Stimulated activated CD4-positive, alpha-beta T cell treated with anti-CD3 and anti-CD28 coated beads, TNF-alpha, amount 100 ng/mL, for 24 hours (primary cell): ENCODE results near the gene SCAPER.
"Not testable (repeated sequence)": the region's sequence is repeated elsewhere in the genome, so short reads cannot be mapped to it uniquely, and the experiment has no call there.

Source experiments
- DNase-seq, 3 experiments: peaks; one replicate each; pipeline ENCODE4 v3.0.0-alpha.2; 2020; ENCODE audit warnings: low read depth in 3 of 3

SCAPER gene

DNA sequence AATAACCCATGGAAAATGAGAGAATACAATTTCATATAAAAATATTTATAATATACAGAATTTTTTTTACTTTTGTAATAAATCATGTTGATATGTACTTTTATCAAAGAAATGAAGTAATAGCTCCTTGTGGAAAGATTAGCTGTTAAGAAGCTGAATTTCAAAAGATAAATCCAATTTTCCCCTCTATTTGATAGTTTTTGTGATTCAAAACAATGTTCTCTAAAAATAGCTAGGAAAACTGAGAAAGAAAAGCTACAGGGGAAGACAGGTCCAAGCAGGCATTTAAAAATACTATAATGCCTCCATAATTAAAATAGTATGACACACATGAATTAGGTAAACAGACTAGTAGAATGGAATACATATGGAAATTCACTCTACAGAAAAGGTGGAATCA lies 44.9 kb downstream of the SCAPER start:
- DNase-seq = no peak

DNA sequence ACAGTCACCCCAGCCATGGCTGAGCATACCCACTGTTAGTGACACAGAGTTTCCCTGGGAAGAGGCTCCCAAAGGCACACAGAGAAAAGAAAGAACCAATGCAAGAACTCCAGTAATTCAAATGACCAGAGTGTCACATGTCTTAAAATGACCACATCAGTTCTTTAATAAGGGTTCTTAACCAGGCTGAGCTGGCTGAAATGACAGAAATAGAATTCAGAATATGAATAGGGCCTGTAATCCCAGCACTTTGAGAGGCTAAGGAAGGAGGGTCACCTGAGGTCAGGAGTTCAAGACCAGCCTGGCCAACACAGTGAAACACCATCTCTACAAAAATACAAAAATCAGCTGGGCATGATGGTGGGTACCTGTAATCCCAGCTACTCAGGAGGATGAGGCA lies 54.8 kb downstream of the SCAPER start:
- DNase-seq = not testable (repeated sequence)

DNA sequence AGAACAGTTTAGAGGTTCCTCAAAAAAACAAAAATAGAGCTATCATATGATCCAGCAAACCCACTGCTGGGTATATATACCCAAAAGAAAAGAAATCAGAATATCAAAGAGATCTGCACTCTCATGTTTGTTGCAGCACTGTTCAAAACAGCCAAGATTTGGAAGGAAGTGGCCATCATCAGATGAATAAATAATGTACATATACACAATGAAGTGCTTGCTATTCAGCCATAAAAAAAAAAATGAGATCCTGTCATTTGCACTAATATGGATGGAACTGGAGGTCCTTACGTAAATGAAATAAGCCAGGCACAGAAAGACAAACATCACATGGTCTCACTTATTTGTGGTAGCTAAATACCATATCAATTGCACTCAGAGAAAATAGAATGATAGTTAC lies 58.4 kb downstream of the SCAPER start:
- no peak for DNase-seq

DNA sequence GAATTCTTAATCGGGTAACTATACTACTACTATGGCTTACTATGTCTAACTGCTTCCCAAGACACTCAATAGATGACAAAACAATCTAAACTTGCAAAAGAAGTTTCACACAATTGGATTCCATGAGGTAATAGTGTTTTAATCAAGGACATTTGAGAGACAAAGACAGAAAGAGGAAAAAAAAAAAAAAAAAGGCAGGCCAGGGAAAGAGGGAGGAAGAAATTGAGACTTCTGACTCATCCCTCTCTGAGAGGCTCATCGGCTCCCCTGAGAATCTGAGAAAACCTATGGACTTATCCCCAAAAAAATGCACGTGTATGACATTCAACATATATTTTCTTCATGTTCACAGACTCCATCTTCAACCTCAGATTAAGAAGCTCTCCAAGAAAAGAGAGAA lies 61.0 kb downstream of the SCAPER start:
- no peak for DNase-seq

DNA sequence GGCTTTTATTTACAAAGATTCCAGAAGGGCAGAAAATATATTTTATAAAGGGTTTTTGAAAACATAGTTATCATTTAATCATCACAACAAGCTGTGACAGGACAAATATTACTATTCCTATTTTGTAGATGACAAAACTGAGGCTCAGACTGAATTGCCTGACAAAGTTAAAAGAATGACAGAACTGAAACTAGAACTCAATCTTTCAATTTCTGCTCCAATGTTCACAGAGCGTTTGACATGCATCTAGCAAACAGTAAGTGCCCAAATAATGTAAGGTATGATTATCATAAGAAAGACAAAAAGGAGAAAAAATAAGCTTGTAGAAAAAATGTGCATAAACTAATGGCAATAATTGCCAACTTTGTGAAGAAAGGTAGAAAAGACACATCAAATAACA lies 61.9 kb downstream of the SCAPER start:
- no peak for DNase-seq

DNA sequence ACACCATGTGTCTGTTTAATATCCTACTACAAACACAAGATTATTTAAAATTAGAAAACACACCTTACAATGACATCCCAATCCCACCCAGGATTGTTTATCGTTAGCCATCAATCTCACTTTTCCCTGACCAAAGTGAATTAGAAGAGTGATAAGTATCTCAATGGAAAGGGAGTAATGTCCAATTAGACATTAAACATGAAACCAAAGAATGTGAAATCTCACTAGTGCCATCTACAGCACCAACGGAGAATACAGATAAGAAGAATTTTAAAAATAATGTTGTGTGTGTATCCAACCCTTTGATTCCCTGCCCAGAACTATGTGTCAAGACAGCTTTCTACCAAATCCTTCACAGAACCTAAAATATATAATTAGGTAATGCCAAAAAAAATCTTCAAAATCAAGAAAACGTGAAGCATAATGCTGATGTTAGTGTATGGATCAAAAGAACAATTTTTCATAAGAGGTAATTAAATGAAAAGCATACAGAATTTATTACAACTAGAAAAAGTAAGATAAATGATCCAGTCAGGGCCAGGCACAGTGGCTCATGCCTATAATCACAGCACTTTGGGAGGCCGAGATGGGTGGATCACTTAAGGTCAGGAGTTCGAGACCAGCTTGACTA lies 64.2 kb downstream of the SCAPER start:
- no peak for DNase-seq

DNA sequence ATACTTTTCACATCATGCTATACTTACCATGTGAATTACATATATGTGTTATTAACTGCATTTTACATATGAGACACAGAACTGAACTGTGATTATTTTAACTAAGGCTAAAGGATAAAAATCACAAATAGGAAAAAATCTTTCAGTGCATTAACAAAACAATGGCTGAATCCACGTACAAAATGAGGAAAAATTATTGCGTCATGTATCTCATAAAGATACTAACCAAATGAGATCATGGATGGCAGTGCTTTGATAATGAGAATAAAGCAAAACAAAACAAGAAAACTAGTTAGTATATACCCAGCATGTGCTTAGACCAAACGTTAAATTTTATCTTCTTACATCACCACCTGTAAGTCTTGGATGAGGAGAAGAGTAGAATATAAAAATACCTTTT lies 66.0 kb downstream of the SCAPER start:
- DNase-seq = no peak

DNA sequence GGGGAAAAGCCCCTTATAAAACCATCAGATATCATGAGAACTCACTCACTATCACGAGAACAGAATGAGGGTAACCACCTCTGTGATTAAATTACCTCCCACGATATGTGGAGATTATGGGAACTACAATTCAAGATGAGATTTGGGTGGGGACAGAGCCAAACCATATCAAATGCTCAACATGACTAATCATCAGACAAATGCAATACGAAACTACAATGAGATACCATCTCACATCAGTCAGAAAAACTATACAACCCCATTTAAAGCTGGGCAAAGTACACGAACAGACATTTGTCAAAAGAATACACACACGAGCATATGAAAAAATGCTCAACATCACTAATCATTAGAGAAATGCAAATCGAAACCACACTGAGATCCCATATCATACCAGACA lies 67.7 kb downstream of the SCAPER start:
- no peak for DNase-seq

DNA sequence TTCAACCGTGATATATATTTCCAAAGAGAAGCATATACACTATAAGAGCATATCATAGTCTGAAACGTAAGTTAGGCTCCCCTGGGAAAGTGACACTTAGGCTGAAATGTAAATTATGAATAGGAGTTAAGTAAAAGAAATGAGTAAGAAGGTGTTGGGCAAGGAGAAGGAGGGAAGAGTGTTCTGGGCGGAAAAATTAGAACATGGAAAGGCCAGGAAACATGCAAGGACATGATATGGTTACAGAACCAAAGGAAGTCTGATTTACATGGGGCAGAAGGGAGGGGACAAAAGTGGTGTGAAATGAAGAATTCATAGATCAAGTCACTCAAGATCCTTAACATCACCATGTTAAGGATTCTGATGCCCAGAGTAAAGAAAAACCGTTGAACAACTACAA lies 75.2 kb downstream of the SCAPER start:
- DNase-seq = no peak

DNA sequence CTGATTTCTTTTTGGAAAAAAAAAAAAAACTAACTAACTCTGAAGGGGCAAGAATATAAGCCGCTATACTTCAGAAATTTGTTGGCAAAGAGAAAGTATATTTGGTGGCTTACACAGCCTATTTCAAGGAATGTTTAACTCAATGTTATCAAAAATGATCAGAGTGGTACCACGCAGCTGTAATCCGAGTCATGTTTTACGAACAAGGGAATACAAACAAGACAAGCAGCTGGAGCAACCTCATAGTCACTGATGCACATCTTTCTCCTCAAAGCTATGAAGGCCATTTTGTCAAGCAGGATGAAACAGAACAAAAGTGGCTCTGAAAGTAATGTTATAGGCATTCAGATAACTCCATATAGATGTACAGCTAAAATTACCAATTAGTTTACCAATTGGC lies 81.2 kb downstream of the SCAPER start:
- DNase-seq = no peak

DNA sequence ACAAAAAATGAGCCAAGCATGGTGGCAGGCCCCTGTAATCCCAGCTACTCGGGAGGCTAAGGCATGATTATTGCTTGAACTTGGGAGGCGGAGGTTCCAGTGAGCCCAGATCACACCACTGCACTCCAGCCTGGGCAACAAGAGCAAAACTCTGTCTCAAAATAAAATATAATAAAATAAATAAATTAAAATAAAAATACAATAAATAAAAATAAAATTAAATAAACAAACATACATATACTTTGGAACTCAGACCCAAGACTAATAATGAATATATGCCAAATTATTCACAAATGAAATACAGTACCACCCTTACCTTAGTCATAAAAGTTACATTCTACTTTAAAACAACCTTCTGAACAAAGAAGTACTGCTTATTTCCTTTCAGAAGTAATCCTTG lies 81.8 kb downstream of the SCAPER start:
- DNase-seq = no peak

DNA sequence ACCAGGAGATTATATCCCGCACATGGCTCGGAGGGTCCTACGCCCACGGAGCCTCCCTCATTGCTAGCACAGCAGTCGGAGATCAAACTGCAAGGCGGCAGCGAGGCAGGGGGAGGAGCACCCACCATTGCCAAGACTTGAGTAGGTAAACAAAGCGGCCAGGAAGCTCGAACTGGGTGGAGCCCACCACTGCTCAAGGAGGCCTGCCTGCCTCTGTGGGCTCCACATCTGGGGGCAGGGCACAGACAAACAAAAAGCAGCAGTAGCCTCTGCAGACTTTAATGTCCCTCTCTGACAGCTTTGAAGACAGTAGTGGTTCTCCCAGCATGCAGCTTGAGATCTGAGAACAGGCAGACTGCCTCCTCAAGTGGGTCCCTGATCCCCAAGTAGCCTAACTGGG lies 86.2 kb downstream of the SCAPER start:
- not testable (repeated sequence) for DNase-seq

DNA sequence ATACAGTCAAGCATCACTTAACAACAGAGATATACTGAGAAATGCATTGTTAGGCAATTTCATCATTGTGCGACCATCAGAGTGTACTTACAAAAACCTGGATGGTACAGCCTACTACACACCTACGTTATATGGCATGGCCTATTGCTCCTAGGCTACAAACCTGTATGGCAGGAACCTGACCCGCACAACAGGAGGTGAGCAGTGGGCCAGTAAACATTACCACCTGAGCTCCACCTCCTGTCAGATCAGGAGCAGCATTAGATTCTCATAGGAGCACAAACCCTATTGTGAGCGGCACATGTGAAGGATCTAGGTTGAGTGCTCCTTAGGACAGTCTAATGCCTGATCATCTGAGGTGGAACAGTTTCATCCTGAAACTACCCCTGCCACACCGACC lies 89.7 kb downstream of the SCAPER start:
- DNase-seq = no peak

DNA sequence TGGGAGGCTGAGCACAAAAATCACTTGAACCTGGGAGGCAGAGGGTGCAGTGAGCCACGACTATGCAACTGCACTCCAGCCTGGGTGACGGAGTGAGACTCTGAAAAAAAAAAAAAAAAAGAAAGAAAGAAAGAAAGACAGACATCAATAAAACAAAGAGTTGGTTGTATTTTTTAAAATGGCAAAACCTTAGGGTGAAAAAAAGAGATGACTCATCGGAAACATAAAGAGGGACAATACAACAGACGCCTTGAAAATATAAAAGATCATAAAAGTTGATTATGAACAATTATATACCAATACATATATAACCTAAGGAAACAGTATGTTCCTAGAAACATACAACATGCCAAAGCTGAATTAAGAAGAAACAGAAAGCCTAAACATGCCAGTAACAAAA lies 92.8 kb downstream of the SCAPER start:
- no peak for DNase-seq

DNA sequence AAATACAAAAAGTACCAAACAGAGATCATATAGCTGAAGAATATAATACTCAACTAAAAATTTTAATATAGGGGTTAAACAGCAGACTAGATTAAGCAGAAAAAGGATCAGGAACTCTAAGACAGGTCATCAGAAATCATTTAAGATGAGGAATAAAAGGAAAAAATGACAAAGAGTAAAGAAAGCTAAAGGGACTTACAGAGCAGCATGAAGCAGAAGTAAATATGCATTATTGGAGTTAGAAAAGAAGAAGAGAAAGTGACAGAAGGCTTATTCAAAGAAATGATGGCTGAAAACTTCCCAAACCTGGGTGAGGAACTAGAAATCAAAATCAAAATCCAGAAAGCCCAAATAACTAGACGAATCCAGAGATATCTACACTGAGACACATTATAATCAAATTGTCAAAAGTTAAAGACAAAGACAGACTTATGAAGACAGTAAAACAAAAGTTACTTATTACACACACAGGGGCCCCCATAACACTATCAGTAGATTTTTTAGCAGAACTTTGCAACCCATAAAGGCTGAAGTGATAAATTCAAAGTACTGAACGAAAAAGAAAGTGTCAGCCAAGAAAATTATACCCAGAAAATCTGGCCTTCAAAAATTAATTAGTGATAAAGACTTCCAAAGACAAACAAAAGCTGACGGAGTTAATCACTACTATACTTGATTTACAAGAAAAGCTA lies 95.6 kb downstream of the SCAPER start:
- DNase-seq = no peak

DNA sequence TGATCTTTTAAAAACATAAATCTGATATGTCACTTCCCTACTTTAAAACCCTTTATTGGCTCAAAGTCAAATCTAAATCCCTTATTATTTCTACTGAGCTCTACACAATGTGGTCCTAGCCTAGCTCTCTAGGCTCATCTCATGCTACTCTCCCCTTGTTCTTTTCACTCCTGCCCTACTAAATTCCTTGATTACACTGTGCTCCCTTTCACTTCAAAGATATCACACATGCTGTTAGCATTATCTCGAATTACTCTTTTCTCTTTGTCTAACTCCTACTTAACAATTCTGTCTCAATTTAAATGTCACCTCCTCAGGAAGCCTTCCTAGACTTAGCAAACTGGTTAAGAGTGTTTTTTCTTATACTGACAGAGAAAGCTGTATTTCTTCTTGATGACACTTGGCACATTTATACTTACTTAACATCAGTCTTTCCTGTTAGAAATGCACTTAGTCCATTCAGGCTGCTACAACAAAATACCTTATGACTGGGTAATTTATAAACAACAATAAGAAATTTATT lies 102.0 kb downstream of the SCAPER start:
- DNase-seq = no peak

DNA sequence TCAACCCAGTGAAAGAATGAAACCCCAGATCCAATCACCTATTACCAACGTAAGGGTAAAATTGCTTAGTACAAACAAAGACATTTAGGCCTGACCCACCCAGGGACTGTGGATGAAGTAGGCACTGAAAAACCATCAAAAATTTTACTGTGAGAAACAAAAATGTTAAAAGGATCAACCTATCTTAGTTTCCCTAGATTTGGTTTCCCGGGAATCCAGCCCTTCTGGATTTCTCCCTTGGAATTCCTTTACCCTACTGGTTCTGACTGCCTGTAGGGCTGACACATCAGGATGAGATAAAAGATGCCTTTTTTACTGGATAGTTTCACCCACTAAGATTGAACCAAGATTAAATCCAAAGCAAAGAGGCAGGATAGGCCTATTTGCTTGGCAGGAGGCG lies 102.7 kb downstream of the SCAPER start:
- DNase-seq = no peak

DNA sequence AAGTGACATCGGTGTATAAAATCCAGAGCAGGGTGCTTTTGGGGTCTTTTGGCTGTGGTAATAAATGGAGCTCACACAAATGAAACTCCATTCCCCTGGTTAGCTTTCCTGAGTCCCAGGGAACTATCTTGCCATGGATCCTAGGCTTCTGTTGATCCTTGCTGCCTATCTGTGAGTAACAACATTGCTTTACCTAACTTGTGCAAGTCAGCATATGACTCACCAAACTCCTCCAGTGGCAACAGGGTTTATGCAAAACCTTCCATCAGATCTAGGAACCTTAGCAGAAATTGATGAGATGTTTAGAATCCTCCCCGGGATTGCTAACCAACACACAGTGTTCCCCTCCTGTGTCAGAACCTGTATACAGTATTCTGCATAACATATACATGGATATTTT lies 105.4 kb downstream of the SCAPER start:
- DNase-seq = no peak

DNA sequence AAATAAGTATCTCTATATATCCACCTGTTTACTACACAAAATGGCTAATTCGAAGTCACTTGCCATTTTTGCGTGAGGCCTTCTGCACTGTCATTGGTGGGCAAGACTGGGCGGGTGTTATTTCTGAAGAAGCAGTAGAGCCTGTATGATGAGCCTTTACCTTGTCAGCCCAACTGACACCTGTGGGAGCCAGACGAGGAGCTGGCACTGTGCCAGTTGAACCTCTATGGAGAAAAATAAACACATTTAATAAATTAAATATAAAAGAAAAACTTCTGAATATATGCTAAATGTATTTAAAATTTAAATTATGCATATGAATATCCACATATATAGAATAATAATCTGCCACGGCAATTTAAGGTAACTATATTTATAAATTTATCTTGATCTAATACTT lies 109.9 kb downstream of the SCAPER start:
- no peak for DNase-seq

DNA sequence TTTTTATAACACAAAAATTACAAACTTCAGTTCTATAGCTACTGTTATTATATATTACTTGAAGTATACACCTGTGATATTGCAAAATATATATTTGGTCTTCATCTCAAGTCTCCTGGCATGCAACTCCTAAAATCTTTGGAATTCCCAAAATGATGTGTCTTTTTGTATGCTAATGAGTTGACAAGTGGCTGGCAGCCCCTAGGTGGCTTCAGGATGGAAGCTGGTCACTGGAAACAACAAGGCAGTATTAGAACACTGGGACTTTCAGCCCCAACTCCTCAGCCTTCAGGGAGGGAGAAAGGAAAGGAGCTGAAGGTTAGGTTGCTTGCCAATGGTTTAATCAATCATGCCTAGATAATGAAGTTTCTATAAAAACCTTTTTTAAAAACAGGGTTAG lies 112.0 kb downstream of the SCAPER start:
- DNase-seq = no peak

DNA sequence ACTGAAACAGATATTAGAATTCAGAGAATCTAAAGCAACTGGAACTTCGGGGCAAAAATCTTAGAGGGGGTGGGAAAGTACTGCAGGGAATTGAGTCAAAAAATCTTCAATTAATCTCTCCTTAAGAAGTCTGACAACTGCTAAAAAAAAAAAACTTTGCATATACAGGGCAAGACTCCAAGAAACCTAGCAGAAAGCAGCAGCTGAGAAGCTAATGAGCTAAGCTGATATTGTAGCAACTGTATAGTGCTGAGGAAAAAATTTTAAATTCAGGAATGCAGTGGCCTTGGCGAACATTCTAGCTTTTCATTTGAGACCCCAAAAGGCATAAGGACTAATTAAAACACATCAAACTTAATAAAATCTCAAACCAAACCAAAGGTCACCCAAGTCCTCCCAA lies 113.6 kb downstream of the SCAPER start:
- DNase-seq = no peak

DNA sequence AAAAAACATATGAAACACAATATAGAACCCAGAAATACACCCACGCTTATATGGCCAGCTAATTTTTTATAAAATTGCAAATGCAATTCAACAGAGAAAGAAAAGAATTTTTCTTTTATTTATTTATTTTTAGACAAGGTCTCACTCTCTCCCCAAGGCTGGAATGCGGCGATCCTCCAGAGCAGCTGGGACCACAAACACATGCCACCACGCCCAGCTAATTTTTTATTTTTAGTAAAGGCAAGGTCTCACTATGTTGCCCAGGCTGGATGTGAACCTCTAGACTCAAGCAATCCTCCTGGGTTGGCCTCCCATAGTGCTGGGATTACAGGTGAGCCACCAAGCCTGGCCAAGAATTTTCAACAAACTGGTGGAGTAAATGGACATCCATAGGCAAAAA lies 117.9 kb downstream of the SCAPER start:
- no peak for DNase-seq

DNA sequence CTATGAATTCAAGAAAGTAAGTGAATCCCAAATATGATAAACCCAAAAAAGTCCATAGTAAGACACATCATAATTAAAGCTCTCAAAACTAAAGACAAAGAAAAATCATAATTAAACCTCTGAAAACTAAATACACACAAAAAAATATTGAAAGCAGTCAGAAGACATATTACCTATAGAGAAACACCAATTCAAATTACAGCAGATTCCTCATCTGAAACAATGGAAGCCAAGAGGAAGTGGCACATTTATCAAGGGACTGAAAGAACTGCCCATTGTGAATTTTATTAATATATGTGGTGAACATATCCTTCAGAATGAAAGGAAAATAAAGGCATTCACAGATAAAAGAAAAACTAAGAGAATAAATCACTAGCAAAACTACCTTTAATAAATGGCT lies 128.2 kb downstream of the SCAPER start:
- DNase-seq = no peak

DNA sequence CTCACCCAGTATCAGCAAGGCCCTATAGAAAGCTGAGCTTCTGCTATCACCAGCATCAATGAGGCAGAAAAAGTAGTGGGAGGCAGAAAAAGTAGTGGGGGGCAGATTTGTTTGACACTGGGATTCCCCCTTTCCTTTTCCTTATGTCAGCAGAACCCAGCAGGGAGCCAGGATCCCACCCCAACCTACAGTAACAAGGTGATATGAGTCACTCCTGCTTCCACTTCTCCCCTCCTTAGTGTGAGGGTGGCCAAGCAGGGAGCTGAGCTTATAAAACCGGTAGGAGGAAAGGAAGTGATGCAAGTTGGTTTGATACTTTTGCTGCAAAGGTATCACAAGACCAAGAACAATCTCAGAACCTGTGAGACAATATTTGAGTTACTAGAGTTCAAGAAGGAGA lies 128.7 kb downstream of the SCAPER start:
- DNase-seq = no peak
